DMS 273 (cell line): Measurements from ENCODE around the gene NCAPD3.
"Not testable (repeated sequence)": the region's sequence is repeated elsewhere in the genome, so short reads cannot be mapped to it uniquely, and the experiment has no call there.

Experiments
- DNase-seq: peaks from one replicate; lab custom pipeline; 2025; ENCODE audit not compliant: unreplicated experiment; lab: John Stamatoyannopoulos, UW

The NCAPD3 gene

GRCh38 chr11:134134167-134134566 lies 89.6 kb downstream of the NCAPD3 start:
- DNase-seq = no peak

- no peak for DNase-seq
Observed at GRCh38 chr11:134132808-134133207, 91.0 kb downstream of the NCAPD3 start.

DNA sequence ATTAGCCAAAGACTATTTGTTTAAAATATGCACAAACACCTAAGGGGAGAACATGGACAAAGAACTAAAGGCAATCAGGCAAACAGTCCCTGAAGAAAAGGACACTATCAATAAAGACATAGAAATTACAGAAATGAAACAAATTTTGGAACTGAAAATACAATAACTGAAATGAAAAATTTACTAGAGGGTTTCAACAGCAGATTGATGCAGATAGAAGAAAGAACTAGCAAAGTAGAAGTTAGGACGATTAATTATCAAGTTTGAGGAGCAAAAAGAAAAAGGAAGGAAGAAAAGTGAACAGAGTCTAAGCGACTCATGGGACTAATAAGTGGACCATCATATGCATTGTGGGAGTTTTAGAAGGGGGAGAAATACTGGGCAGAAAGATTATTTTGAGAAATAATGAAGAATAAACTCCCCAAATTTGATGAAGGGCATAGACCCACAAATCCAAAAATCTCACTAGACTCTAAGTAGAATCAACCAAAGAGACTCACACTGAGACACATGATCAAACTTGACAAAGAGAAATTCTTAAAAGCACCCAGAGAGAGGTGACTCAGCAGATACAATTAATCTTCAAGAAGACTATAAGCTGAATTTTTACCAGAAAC lies 92.0 kb downstream of the NCAPD3 start:
- DNase-seq = no peak

GRCh38 chr11:134126217-134126822 lies 97.4 kb downstream of the NCAPD3 start:
- DNase-seq = no peak

GRCh38 chr11:134125507-134125906 lies 98.3 kb downstream of the NCAPD3 start:
- no peak for DNase-seq

GRCh38 chr11:134124660-134125451 lies 98.9 kb downstream of the NCAPD3 start:
- no peak for DNase-seq

DNA sequence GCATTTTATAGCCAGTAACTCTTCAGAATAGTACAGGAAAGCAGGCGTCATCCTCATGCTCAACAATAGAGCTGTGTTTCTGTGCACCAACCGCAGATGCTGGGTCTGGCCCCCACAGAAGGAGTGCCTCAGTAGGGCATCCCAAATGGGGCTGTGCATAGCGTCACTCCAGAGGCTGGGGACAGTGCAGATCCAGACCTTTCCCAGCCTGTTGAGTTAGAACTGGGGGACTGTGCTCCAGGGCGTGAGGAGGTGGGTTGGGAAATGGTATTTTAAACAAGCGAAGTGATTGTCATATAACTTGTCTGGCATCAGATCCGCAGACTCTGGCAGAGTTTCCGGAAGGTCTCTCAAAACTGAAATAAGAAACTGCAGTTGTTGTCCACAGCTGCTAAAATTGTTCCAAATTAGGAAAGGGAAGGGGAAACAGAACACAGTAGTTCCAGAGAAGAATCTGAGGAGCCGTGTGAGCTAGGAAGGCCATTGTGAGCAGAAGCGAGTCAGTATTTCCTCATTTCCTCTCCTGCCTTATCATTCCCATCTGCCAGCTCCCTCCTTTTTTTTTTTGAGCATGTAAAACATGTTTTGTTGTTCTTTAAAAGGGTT lies 102.7 kb downstream of the NCAPD3 start:
- peak; percentile 45 for DNase-seq

DNA sequence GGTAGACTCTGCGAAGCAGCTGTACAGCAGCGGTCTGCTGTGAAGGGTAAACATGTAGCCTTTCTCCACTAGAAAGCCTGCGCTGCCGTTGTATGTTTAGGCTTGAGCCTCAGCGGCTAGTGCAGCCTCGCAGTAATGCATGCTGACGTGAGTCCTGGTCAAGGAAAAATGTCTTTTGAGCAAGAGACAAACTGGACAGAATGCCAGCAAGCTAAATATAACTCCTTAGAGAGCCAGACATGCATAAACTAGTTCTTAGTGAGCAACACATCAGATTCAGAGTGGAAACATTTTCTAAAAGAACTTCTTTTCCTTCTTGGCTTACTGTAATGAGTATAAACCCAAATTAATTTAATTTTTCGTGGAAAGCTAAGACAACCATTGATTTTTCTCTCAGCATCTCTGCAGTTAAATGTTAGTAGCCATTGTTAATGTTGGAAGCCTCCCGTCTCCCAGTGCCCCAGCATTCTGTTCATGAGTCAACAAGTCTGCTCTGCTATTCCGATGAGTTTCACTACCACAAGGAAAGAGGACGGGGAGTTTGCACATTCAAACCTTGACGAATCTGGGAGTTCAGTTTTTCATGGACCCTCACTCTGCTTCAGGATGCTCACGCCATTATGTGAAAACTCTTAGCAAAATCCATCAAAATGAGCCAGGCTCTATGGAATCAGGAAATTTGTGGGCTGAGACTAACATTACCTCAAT lies 103.5 kb downstream of the NCAPD3 start:
- DNase-seq = peak; percentile 63

- DNase-seq = no peak
Observed at GRCh38 chr11:134119094-134119493, 104.7 kb downstream of the NCAPD3 start.

DNA sequence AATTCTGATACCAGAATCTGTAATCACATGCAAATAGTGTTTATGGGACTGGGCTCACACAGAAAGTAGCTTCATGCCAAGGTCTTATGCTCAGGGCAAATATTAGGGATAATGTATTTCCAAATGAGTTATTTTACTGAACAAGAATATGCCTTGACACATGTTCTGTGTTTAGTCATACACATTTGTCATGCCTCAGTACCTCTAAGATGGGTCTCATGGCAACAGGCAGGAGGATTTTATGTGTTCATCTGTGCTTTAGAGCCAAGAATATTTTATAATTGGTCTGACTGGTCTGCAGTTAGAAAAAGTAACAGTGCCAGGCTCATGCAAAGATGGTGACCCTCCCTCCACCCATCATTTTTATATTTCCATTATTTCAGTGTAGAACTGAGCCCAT lies 105.8 kb downstream of the NCAPD3 start:
- peak; percentile 46 for DNase-seq

DNA sequence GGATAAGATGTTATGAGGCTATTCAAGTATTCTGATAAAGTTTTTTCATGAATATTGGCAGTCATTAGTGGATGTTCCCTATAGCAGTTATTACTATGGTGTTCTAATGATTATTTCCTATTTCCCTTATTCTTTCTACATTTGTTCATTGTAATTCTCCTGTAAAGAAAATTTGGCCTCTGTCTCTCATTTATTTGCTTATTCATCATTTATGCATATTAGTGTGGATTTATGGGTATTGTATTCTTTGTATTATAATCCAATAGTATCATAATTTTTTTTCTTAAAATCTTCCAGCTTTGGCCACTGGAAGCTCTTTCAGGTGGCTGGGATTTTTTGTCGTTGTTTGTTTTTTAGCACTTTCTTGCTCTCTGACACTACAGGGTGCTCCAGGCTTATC lies 107.6 kb downstream of the NCAPD3 start:
- no peak for DNase-seq

- not testable (repeated sequence) for DNase-seq
Observed at GRCh38 chr11:134113787-134114186, 110.0 kb downstream of the NCAPD3 start.

GRCh38 chr11:134110252-134110815 lies 113.4 kb downstream of the NCAPD3 start:
- DNase-seq = no peak
